Measurements from ENCODE around the gene MYL5.

DNA sequence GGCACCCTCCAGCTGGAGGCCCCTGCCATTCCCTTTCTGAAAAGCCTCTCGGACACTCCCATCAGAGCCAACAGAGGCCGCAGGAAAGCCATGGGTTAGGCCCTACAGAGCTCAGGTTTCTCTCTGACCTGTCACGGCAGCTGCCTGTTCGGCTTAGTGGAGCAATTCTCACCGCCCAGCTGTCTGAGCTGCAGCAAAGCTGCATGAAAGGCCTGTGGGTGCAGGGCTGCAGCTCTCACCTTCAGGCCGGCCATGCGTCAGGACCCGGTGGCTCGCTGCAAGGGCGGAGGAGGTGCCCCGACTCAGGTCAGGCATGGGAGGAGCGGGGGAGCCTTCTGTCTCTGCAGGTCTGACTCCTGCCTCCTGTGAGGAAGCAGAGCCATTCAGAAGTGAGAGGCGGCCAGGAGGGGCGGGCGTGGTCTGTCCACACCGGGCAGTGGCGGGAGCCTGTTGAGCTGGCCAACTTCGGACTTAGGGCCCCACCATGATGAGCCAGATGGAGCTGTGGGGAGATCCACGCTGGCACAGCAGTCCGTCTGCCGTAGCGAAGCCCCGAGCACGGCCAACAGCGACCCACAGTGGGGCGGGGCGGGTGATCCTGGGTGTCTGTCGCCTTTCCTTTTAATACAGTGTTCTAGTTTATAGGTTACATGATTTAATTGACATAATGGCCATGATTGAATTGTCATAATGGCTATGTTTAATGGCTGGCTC is 25.6 kb upstream of the MYL5 start:
- TF ChIP-seq CHD2 (IDR thresholded peaks at IDR 0.05; ENCODE audit: low read length, partially characterized antibody) (no peak), MAFK (IDR thresholded peaks at IDR 0.05; ENCODE audit: partially characterized antibody) (no peak), EP300 (IDR thresholded peaks at IDR 0.05) (no peak), EHMT2 (IDR thresholded peaks at IDR 0.05; ENCODE audit: low read depth) (no peak), RCOR1 (IDR thresholded peaks at IDR 0.05; ENCODE audit: low read depth, low read length) (no peak), RAD21 (conservative IDR thresholded peaks at IDR 0.05 in 1 of 2, IDR thresholded peaks at IDR 0.05 in 1 of 2) (no peak), CEBPB (IDR thresholded peaks at IDR 0.05) (no peak), RFX5 (IDR thresholded peaks at IDR 0.05) (no peak), POLR2A (IDR thresholded peaks at IDR 0.05; ENCODE audit: low read length) (no peak), CBX2 (IDR thresholded peaks at IDR 0.05; ENCODE audit: borderline replicate concordance, low read depth) (no peak), ZNF302 (CRISPR knock-in tag; IDR thresholded peaks at IDR 0.05) (no peak), SMC3 (IDR thresholded peaks at IDR 0.05) (no peak)
- TF ChIP-seq, protein P1, sequence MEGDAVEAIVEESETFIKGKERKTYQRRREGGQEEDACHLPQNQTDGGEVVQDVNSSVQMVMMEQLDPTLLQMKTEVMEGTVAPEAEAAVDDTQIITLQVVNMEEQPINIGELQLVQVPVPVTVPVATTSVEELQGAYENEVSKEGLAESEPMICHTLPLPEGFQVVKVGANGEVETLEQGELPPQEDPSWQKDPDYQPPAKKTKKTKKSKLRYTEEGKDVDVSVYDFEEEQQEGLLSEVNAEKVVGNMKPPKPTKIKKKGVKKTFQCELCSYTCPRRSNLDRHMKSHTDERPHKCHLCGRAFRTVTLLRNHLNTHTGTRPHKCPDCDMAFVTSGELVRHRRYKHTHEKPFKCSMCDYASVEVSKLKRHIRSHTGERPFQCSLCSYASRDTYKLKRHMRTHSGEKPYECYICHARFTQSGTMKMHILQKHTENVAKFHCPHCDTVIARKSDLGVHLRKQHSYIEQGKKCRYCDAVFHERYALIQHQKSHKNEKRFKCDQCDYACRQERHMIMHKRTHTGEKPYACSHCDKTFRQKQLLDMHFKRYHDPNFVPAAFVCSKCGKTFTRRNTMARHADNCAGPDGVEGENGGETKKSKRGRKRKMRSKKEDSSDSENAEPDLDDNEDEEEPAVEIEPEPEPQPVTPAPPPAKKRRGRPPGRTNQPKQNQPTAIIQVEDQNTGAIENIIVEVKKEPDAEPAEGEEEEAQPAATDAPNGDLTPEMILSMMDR (IDR thresholded peaks at IDR 0.05), result no peak
- TF ChIP-seq, protein P2, sequence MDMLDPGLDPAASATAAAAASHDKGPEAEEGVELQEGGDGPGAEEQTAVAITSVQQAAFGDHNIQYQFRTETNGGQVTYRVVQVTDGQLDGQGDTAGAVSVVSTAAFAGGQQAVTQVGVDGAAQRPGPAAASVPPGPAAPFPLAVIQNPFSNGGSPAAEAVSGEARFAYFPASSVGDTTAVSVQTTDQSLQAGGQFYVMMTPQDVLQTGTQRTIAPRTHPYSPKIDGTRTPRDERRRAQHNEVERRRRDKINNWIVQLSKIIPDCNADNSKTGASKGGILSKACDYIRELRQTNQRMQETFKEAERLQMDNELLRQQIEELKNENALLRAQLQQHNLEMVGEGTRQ (IDR thresholded peaks at IDR 0.05), result no peak
